HG03558 (cell line): Measurements from ENCODE around the gene ATOH8.
"Not testable (repeated sequence)": the region's sequence is repeated elsewhere in the genome, so short reads cannot be mapped to it uniquely, and the experiment has no call there.

ENCODE experiments used
- ATAC-seq: cut with Tn5 transposase; IDR thresholded peaks from one replicate; pipeline ENCODE4 v1.9.1; 2021; ENCODE audit warnings: moderate number of reproducible peaks; ENCODE audit not compliant: unreplicated experiment; ENCODE audit errors: extremely low read depth

ATOH8 gene, protein sequence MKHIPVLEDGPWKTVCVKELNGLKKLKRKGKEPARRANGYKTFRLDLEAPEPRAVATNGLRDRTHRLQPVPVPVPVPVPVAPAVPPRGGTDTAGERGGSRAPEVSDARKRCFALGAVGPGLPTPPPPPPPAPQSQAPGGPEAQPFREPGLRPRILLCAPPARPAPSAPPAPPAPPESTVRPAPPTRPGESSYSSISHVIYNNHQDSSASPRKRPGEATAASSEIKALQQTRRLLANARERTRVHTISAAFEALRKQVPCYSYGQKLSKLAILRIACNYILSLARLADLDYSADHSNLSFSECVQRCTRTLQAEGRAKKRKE

DNA sequence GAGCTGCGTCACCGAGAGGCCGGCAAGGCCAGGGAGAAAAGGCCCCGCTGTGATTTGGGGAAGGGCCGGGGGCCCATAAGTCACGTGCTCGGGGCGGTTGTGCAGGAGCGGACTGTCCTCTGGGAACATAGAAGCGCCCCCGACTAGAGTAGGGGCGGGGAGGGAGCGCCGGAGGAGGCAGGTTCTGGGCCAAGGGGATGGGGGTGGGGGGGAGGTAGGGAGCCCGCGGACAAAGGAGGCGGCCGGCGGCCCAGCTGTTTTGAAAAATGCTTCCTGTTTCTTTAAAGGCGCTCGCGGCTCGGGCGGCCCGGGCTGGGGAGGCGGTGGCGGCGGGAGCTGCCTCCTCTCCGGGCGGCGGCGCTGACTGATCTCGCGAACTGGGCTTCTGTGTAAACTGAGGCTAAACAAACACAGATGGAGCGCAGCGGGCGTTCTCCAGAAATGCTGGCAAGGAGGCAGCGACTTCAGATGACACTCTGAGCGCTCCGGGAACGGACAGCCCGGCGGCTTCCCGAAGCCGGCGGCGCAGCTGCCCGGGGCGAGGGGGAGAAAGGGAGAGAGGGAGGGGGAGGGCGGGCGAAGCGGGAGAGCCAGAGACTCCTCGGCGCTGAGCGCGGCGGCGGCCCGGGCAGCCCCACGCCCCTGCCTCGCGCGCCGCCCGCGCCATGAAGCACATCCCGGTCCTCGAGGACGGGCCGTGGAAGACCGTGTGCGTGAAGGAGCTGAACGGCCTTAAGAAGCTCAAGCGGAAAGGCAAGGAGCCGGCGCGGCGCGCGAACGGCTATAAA, at the start of gene ATOH8:
ATOH8 (plus strand) TSS at position 467 of the 788 bp plus-strand sequence; CDS start at position 666, 199 bp downstream.
- ATAC-seq = no peak

DNA sequence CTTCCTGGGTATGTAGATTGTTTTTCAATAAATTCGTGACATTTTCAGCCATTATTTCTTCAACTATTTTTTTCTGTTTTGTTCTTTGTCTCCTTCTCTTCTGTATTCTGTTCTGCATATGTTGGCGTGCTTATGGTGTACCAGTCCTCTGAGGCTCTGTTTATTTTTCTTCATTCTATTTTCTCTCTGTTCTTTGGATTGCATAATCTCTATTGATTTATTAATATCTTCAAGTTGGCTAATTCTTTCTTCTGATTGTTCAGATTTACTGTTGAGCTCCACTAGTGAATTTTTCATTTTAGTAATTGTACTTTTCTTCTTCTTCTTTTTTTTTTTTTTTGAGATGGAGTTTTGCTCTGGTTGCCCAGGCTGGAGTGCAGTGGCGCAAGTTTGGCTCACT, 49.8 kb upstream of the ATOH8 start:
- ATAC-seq = no peak

DNA sequence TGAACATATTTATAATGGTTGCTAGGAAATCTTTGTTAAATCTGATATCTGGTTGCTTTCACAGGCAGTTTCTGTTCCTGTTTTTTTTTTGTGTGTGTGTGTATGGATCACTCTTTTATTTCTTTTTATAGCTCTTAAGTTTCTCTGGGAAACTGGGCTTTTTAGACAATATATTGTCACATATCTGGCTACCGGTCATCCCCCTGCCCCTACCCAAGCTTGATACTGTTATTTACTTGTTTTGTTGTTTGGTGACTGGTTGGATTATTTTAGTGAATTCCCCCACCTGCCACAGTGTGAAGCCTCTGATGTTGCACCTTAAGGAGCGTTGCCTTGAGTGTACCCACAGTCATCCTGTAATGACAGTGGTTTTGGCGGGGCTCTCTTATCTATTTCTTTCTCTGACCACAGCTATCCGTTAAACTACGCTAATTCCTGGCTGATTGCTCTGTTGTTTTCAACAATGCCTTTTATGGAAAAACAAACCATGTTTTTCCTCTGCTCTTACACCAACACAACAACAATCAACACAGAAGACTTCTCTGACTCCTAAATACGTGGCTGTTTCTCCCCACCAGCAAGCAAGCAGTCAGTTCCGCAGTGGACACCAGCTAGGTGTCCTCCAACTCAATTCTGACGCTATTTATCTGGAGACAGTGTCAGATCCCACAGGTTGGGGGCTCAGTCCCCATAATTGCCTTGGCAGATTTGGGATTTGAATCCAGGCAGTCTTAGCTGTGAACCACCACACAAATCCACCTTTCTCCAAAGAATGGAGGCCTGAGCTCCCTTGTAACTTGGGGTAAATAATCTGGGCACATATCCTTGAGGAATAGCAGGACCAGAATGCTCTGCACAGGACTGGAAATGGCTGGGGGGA, 48.8 kb upstream of the ATOH8 start:
- ATAC-seq = no peak

DNA sequence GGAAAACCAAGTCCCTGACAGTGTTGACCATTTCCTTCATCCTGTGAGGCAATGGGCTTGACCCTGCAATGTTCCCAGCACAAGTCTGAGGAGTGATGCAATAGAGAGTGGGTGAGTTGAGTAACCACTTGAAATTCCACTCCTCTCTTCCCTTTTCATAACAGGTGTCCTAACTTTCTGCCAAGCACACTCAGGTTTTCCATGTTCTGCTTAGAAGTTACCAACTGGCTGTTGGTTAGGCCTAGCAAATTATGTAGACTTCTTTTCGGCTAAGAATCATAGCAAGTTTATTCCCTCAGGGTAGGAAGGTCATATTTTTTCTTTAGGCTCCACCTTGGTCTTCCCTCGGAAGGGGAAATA, 48.1 kb upstream of the ATOH8 start:
- no peak for ATAC-seq

DNA sequence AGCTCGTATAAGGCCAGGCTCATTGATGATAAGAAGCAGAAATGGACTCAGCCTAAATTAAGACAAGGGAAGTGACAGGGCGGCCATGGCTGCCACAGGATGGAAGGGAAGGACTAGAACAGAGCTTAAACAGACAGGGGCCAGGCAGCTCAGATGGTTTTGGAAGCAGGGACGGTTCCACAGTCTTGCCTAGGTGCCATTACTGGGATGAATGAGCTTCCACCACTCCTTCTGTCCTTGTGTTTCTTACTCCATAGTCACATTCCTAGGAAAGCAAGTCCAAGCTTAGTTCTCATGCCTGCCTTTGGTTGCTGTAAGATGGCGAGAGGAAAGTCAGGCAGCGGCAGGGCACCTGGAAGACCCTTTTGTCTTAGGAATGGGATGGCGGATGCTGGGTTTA, 47.7 kb upstream of the ATOH8 start:
- no peak for ATAC-seq

DNA sequence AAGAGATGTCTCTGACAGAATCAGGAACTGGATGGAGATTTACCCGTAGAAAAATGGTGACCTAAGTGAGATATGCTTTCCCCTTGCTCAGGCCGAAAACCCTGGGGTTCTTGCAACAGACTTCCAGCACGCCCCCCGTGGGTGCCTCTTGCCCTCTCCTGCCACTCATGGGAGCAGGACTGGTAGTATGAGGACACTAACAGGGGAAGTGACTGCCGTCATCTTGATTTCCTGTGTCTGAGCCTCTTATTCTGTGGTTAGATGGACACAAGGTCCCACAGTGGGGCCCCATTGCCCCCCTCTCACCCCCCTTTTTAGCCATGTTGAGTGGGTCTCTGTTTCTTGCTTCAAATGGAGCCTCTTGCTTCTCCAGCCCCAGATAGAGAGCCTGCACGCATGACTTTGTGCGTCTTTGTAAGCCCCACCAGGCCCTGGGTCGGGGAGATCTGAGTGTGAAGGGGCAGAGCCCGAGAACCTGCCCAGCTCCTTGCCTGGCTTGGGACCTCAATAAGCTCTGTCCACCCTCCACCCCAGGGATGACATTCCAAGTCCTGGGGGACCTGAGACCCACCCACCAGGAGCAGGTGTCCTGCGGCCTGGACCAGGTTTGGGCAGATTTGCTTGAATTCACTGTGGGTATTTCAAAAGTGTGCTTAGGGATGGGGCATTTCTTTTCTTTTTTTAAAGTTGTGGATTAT, 47.0 kb upstream of the ATOH8 start:
- ATAC-seq = no peak

DNA sequence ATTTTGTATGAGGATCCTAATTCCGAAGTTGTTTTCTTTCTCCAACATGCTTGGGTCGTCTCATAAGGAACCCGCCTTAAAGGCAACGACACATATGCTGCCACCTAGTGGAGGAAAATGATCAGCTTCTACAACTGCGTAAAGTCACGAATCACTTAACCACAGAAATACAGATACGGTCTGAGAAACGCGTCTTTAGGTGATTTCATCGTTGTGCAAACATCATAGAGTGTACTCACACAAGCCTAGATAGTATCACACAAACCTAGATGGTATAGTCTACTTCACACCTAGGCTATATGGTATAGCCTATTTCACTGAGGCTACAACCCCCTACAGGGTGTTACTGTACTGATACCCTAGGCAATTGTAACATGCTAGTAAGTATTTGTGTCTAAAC, 46.5 kb upstream of the ATOH8 start:
- no peak for ATAC-seq

DNA sequence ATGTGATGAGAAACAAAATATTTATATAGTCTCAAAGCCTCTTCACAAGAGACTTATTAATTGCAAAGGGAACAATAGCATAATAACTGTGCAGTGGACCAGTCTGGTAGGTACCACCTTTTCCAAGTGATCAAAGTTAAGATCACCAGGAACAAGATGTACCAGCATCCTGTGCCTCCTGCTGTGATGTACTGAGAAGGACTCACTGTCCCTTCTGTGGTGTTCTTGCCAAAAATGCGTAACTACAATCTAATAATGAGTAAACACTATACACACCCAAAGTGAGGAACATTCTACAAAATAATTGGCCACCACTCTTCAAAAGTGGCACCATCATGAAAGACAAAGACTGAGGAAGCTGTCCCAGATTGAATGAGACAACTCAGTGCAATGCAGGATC, 45.1 kb upstream of the ATOH8 start:
- ATAC-seq = no peak

DNA sequence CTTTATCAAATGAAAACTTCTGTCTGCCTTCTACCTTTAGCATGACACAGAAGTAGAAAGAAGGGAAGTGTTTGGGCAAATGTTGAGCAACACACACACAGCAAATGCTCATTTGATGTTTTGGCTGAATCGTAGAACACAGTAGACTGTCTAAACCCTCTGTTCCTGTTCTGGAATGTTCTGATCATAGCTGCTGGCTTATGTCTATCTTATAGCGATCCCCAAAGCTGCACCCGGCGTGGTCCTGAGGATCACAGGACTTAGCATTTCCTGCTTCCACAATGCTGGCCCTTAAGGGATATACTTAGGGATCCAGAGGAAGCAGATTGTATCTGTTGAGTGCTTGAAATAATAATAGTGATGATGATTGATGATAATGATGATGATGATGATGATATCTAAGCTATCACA, 44.4 kb upstream of the ATOH8 start:
- ATAC-seq = no peak

DNA sequence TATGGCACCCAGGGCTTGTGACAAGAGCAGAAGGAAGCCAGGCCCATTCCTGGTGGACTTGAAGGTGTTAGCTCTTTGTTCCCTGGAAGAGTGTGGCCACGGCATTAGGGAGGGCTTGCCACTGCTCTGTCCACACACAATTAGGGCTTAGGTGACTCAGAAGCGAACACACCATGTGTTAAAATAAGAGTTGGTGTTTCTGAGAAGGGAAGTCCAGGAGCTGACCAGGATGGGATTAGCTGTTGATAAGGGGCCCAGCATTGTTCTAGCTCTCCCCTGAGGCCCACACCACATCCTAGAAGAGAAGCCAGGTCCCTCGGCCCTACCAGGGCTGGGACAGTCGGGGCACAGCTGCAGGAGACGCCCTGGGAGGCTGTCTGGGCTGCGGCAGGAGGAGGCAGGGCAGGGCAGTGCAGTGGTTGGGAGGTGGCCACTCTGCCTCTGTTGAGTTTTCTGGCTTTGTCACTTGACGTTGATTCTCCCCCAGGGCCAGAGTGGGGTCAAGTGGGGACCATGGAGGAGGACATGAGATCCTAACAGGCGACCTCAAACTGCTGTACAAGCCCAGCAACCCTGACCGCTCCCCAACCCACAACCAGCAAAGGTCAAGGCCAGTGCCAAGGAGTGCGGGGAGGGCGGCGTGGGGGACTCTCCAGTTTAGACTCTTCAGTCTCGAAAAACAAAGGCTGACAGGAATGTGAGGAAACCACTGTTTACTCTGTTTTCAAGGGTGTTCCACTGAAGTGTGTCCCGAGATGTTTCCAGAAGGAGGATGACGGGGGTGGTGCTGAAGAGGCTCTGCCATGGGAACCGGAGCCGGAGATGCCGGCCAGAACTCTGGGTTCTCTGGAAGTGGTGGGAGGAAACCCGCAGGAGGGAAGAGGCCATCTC, 42.9 kb upstream of the ATOH8 start:
- no peak for ATAC-seq

DNA sequence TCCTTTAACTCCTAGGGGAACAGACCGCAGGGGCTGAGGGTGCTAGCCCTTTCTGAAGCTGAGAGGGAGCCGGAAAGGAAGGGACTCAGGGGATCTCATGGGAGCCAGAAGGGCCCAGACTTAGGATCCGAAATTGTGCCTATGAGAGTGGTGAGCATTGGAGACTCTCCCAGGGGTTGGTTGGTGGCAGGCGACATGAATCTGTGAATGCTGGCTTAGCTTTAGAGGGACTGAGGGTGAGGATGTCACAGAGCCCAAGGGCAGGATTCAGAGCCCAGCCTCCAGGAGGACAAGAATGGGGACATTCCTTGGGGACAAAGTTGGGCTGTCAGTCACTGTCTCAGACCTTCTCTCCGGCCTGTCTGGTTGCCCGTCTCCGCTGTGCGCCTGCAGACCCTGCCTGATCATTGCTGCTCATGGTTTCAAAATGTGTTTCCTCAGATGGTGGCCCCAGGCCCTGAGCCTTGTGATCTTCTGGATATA, 42.2 kb upstream of the ATOH8 start:
- no peak for ATAC-seq

DNA sequence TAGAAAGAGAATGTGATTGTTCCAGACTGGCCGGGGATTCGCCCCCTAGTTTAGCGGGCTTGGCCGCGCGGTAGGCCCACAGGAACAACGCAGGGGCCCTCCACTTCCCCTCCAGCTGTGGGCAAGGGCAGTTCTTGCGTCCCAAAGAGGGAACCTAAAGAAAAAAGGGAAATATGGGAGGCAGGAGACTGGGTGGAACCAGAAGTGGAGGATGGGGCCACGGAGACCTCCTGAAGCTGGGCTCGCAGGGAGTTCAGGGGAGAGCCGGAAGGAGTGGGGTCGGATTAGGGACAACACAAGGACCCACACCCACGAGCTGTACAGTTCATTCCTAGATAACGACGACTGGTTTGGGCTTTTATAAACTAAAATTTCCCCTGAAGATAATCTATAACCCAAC, 41.5 kb upstream of the ATOH8 start:
- ATAC-seq = no peak

DNA sequence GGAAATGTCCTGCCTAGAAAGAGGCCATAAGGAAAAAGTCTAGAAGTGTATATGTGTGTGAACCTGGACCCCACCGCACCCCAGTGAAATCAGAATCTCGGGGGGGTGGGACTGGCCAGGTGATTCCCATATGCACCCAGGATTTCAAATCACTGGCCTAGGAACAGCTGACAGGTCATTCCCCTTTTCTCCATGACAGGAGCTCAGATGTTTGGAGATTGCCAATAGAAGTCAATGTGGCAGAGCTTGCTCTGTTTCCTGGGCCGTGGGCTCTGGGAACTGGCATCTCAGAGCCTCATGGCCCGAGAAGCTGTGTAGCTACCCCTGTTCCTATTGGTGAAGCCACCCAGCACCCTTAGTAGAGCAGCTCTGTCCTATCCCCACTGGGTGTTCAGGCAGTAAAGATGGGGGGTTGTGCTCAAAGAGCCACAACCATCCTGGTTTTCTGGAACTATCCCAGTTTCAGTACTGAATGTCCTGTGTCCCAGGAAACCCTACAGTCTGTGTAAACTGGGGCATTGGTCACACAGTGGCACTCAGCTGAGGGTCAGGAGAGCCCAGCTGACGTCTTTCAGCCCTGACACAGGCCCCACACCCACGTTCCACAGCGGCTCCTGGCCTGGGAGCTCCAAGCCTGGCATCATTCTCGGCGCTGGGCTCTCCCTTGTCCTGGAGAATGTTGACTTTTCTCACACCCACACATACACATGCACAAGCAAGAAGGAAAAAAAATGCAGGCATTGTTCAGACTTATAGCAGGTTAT, 40.8 kb upstream of the ATOH8 start:
- ATAC-seq = no peak

DNA sequence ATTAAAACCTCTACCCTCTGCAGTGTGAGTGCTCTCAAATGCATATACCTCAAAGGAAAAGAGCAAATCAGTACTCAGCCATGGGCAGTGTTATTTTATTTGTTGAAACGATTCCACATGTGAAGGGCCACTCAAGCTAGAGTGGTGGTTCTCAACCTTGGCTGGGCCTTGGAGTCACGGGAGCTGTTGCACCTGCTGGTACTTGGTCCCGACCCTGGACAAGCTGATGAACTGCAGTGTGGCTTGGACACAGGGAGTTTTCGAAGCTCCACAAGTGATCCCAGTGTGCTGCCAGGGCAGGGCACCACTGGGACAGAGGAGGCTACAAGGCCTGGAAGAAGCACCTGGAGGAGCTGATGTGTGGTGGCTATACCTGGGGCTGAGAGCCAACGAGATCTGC, 40.0 kb upstream of the ATOH8 start:
- no peak for ATAC-seq

DNA sequence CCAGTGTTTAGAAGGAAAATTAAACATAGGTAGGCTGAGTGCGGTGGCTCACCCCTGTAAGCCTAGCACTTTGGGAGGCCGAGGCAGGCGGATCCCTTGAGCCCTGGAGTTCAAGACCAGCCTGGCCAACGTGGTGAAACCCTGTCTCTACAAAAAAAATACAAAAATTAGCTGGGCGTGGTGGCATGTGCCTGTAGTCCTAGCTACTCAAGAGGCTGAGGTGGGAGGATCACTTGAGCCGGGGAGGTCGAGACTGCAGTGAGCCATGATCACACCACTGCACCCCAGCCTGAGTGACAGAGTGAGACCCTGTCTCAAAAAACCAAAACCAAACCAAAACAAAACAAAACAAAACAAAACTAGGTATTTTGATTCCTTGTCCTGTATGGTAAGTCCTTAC, 39.4 kb upstream of the ATOH8 start:
- ATAC-seq = not testable (repeated sequence)

DNA sequence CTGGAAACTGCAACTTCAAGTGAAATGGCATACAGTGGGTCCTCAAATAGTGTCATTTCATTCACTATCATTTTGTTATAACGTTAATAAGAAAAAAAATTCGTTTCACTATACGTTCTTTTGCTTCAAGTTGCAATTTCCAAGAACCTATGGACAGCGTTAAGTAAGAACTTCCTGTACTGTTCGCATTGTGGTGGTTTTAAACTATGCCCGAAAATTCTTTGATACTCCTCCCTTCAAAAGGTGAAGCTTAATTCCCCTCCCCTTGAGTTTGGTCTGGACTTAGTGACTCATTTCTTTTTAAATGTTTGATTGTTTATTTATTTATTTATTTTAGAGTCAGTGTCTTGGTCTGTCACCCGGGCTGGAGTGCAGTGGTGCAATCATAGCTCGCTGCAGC, 39.0 kb upstream of the ATOH8 start:
- no peak for ATAC-seq

DNA sequence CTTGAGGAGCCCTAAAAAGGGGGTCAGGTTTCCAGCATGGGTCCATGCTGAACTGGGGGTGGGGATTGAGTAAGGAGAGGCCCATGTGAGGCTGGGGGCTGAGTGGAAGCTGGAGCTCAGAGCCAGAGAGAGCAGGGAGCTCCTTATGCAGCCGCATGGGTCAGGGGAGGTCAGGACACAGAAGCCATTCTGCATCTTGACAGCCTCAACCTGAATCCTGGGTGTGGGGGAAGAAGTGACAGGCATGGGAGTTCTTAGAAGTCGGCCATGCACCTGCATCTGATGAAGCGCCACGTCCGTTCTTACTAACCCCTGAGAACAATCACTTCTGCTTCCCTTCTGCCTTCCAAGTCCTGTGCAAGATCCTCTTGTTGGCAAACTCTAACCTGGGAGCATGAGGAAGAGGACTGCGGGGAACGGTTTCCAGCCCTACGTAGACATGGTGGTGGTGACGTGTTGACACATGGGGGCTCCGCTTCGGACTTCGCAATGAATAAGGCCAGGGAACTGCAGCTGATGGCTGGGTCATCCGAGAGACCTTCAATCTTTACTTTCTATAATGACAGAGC, 37.4 kb upstream of the ATOH8 start:
- no peak for ATAC-seq

DNA sequence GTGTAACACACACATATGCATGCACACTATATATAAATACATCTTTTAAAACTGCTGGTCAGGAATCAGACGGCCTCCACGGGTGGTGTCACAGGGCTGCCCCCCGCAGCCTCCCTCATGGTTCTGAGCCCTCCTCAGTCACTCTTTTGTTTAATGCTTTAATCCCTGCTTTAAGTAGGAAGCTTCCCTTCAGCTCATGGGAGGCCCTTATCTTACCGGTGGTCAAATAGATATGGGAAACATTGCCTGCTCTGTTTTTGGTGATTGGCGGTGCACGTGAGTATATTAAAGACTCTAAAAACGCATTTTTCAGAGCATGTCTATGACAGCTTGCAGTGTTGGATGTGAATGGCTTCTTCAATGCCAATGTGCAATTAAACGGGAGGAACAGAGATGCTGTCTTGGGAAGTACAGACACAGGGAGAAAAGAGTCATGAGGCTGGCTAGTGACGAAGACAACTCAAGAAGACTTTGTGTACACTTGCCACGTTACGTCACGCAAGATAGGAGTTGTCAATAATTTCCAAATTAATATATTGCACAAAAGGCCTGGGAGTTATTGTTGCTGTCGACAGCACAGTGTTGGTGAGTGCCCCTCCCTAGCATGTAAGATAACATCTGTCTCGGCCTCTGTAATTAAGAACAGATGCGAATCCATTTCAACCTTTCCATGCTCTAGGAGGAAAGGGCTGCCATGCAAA, 36.3 kb upstream of the ATOH8 start:
- no peak for ATAC-seq
